A549 treated with DMSO at 1 μM for 4 hours (cell line): ENCODE results near the gene SLC2A4. TPM values are rescaled to one million over a fixed set of nuclear protein-coding genes. Genes with fewer than 3 reads are reported as not detected.

Experiments
- total RNA-seq: library from RNA; stranded (reverse); fragments of 200-300 nt; extraction: Qiagen RNA extraction; gene quantifications from 5 replicates; pipeline ENCODE4 v1.2.3, GENCODE V29; 2022; ENCODE audit warnings: low read depth

Gene SLC2A4
- total RNA-seq = 0.13 to 0.27 TPM (median 0.16 TPM) in 5 replicates

GRCh38 chr17:7281074-7281952, at the start of gene SLC2A4:
TSS of gene SLC2A4 (plus strand) at chr17:7281718. CDS start at chr17:7281935, 217 bp downstream.

GRCh38 chr17:7234083-7234951, 47.2 kb upstream of the SLC2A4 start, which contains the start of gene DVL2:
TSS of gene DVL2 (minus strand) at chr17:7234517. CDS start at chr17:7234262, 255 bp downstream.

GRCh38 chr17:7239091-7240027, 42.2 kb upstream of the SLC2A4 start, which contains the start of gene PHF23:
TSS of gene PHF23 (minus strand) at chr17:7239457. CDS start at chr17:7239279, 178 bp downstream.

GRCh38 chr17:7241783-7242716, 39.5 kb upstream of the SLC2A4 start, which contains the start of gene GABARAP:
TSS of gene GABARAP (minus strand) at chr17:7242449. CDS start at chr17:7242330, 119 bp downstream.

GRCh38 chr17:7251661-7252175, 29.8 kb upstream of the SLC2A4 start, which contains the start of gene CTDNEP1:
TSS of gene CTDNEP1 (minus strand) at chr17:7251734. CDS start at chr17:7251296, 438 bp downstream.

GRCh38 chr17:7252176-7253043, 29.1 kb upstream of the SLC2A4 start, which contains the start of gene ELP5:
TSS of gene ELP5 (plus strand) at chr17:7252215. CDS start at chr17:7252551, 336 bp downstream.

GRCh38 chr17:7262192-7262934, 19.2 kb upstream of the SLC2A4 start, which contains the start of gene CLDN7:
TSS of gene CLDN7 (minus strand) at chr17:7262478. CDS start at chr17:7262043, 435 bp downstream.

GRCh38 chr17:7294614-7295153, 13.2 kb downstream of the SLC2A4 start, which contains the start of gene YBX2:
TSS of gene YBX2 (minus strand) at chr17:7294639. CDS start at chr17:7294500, 139 bp downstream.

GRCh38 chr17:7306911-7307685, 25.6 kb downstream of the SLC2A4 start, which contains the start of gene EIF5A:
TSS of gene EIF5A (plus strand) at chr17:7307628. CDS start at chr17:7309636, 2,008 bp downstream.

GRCh38 chr17:7314719-7315569, 33.4 kb downstream of the SLC2A4 start, which contains the start of gene GPS2:
TSS of gene GPS2 (minus strand) at chr17:7315360. CDS start at chr17:7315052, 308 bp downstream.

GRCh38 chr17:7328840-7329373, 47.4 kb downstream of the SLC2A4 start, which contains the start of gene NEURL4:
TSS of gene NEURL4 (minus strand) at chr17:7329335. CDS start at chr17:7329312, 23 bp downstream.

GRCh38 chr17:7336240-7337175, 55.0 kb downstream of the SLC2A4 start, which contains the start of gene ACAP1:
TSS of gene ACAP1 (plus strand) at chr17:7336529. CDS start at chr17:7336735, 206 bp downstream.

